D341Med (cell line): ENCODE data around the gene BLNK.
"Not testable (repeated sequence)": the region's sequence is repeated elsewhere in the genome, so short reads cannot be mapped to it uniquely, and the experiment has no call there.

ENCODE experiments used
- DNase-seq: peaks from one replicate; pipeline ENCODE4 v3.0.0; 2012; ENCODE audit warnings: low spot score

BLNK gene

GRCh38 chr10:96271016-96271815, at the start of gene BLNK:
BLNK (minus strand) TSS chr10:96271569; CDS start chr10:96271398, 171 bp downstream.
- peak; percentile 20 for DNase-seq

DNA sequence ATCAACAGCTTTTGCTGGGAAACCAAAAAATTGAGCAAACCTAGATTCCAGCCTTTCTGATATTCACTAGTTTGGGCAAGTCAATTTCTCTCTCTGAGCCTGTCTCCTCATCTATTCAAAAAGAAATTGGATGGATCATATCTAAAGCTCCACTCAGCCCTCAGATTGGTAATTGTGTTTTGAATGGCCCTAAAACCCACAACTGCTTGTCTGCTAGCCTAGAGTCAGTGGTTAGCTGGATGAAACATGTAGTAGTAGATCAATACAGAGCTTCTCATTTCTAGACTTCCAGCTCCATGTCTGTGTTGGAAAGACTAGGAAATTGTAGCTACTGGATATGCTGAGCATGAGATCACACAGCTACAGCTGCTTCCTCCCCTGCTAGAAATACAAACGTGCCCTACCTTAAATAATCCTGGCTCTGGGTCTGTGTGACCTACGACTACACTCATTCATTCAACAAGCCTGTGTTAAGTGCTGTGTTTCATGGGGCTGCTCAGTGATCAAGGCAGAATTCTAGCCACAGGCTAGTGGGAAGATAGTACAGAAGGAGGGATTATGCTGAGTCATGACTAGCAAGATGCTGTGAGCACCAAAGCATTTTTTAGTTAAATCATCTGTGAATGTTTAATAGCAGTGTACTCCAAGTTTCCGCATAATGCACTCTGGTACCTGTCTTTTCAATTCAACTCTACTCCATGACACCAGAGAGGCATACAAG, 48.5 kb upstream of the BLNK start:
- no peak for DNase-seq

DNA sequence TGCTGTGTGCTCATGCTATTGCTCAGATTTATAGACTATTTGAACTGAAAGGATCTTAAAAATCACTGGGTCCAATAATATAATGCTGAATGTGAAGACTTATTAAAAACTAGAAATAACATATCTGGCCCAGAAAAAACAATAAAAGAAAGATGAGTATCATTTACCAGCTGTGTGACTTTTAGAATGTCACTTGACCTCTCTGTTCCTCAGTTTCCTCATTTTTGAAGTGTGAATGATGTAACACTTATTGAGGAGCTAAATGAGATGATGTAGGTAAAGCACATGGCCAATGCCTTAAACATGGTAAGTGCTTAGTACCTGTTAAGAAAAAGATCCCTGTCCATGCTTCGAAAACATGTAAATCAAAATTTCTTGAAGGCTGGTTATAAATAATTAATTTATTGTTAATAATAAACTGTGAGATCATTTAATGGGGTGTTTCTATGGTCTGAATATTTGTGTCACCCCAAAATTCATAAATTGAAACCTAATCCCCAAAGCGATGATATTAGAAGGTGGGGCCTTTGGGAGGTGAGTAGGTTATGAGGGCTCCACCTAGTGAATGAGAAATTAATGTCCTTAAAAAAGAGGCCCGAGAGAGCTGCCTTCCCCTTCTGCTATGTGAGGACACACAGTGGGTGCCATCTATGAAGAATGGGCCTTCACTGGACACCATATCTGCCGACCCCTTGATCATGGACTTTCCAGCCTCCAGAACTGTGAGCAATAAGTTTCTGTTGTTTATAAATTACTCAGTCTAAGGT, 45.9 kb upstream of the BLNK start:
- no peak for DNase-seq

DNA sequence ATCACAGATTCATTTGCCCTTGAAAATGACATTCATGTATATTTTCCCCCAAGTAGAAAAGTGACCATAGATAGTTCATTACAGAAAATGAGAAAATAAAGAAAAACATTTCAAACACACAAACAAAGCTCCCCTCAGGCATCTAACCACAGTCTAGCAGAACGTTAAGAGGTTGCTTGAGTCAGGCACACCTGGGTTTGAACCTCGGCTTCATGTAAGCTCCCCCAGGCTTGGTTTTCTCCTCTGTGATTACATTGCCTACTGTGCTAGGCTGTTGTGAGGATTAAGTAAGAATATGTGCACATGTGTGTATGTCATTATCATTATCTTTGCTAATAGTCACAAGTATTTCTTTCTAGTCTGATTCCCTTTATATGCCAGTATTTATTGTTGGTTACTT, 42.0 kb upstream of the BLNK start:
- DNase-seq, result no peak

DNA sequence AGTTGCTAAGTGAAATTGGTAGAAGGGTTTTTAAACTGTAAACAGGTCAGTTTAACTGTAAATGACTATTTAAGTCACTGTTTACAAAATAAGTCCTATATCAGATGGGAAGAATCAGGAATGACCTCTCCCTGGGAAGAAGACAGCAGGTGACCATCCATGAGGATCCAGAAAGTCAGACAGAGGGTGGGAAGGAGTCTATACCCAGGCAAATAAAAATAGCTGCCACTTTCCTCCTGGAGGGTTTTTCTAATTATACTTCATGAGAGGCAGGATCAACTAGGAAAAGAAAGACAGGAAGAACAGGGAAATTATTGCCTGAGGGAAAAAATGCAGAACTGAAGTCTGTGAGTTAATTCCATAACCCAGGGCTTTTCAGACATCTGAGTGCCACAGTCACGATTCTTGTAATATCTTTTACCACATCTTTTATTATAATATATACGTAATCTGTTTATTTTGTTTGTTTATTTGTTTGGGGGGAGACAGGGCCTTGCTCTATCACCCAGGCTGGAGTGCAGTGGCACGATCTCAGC, 39.9 kb upstream of the BLNK start:
- no peak for DNase-seq

- no peak for DNase-seq
These were observed 38.9 kb upstream of the BLNK start for GRCh38 chr10:96310321-96310669.

DNA sequence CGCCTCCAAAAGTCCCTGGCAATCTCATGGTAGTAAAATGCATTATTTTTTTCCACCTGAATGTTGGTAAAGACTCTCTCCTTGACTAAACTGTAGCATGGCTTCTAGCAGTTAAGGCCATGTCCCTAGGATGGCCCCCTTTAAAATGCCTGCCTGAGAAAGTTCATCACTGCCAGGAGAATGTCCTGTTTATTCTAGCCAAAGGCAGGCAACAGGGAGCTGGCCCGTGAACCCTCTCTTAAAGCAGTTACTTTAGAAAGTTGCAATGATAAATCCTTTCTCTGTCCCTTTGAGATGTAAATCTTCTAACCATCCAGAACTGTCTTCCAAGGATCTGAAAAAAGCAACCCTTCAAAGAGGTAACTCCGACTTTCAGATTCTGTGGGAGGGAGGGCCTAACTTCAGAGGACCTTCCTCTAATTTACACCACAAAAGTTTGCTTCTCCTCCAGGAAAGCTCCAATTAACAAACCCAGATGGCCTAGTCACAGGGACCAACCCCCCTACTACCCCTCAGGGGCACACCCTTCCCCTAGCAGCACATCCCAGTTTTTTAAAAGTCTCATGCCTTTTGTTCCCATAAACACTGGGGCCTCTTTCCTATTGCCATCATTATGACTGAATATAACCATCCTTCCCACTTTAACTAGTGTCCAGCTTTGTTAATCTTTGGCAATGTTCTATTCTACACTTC, 38.4 kb upstream of the BLNK start:
- DNase-seq, result no peak

DNA sequence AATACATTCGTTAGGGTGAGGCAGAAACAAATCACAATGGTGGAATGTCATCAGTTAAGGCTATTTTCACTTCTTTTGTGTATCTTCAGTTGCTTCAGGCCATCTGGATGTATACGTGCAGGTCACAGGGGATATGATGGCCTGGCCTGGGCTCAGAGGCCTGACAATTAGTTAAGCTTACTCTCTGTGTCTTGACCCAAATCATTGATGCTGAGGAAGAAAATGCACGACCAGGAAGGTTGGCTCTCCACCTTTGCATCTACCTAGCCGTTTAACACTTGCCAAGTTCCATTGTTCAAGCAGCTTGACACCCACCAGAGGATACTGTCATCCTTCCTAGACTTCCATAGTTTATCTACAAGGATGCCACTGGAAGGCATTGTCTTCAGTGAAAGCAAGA, 37.5 kb upstream of the BLNK start:
- DNase-seq, result not testable (repeated sequence)

DNA sequence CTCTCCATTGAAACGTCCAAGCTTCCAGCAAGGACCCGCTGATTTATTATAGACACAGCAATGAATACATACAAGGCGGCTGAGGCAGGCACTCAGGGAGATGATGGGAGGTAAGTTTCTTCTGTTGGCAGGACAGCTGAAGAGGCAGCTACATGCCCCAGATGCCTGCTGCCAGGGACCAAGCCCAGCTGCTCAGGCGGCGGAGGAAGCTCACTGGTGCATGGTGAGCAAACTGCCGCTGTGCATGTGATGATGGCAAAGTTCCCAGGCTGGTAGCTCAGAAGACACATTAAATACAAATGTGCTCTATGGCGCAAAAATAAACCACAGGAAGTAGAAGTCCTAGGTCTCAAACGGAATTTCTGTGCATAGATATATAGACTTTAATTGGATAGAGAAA, 35.1 kb upstream of the BLNK start:
- DNase-seq, result peak; percentile 15

DNA sequence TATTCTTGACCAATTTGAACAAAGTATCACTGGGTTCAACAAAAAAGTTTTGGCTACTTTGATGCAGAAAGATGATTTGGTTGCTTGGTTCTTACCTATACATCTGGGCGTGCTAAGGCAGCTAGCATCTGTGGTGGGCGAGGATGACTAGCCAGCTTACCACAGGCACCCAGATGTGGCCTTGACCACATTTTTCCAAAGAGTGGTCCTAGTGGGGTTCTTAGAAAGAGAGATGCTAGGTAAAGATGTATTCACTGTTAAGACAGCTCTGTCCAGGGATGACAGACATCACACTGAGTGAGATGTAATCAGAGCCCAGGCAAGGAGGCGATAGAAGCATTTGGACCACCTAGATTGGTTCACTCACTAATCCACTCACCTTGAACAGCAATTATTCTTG, 33.6 kb upstream of the BLNK start:
- DNase-seq, result no peak

DNA sequence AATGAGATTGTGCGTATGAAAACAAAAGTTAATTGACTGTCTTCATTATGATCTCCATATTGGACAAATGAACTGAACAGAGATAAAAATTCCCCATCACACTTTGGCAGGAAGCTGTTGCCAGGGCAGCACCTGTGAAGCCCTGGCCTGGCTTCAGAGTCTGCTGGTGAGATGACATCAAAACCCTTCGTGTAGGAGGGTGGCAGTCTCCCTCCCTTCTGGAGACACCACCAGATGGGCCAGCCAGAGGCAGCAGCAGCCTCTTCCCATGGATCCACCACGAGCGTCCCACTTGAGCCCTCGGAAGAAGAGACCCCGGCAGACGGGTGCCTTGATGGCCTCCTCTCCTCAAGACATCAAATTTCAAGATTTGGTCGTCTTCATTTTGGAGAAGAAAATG, 32.9 kb upstream of the BLNK start, which contains the start of gene DNTT:
Gene DNTT (plus strand): TSS at position 205 of the 400 bp plus-strand sequence. CDS start 64 bp downstream, at position 269.
- DNase-seq, result no peak

GRCh38 chr10:96301616-96302015, 30.2 kb upstream of the BLNK start:
- no peak for DNase-seq

DNA sequence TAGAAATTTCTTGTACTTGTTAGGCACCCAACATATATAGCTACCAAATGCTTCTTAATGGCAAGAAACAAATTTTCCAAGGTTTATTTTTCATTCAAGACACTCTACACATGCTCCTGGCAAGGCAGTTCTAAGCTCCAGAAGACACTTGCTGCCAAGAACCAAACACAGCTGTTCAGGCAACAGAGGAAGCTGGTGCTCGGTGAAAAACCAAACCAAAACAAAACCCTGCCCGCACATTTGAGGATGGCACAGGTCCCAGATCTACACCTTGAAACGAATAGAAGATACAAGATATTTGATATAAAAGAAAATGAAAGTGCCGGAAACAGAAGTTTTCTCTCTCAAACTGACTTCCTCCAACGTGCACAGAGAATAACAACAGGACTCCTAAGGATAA, 28.0 kb upstream of the BLNK start:
- DNase-seq, result no peak

DNA sequence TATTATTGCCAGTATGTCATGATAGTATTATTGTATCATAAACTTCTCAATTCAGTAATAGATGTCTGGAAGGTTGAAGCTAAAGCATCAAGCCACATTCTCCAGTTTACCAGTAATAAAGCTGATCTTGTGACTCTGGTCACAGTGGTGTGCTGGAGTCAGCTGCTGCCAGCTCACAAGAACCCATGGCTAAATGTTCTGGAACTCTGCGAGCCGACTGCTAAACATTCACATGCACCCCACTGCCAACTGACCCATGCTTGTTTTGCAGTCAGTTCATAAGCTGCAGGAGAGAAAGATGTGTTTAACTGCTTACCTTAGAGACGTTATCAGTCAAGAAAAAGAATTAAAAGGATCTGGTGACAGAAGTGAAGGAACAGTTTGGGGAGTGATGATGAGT, 27.0 kb upstream of the BLNK start:
- no peak for DNase-seq

DNA sequence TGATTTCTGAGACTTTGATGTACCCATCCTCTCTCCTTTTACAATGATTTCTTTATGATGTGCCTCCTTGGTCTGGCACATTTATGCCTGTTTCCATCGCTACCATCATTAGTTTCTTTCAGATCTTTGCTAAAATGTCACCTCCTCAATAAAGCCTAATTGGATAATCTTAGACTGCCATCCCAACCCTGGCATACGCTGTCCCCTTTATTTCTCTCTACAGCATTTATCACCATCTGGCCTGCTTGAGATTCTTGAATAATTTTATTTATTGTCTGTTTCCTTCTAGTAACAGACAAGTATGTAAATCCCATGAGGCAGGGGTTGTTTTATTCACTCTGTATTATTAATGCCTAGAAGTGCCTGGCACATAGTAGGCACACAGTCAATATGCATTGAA, 26.1 kb upstream of the BLNK start:
- no peak for DNase-seq

- no peak for DNase-seq
These were observed 24.1 kb upstream of the BLNK start for GRCh38 chr10:96295475-96295874.

- DNase-seq, result peak; percentile 30
These were observed 21.9 kb upstream of the BLNK start for GRCh38 chr10:96292971-96293920.

- DNase-seq, result no peak
These were observed 19.2 kb upstream of the BLNK start for GRCh38 chr10:96290368-96291133.

DNA sequence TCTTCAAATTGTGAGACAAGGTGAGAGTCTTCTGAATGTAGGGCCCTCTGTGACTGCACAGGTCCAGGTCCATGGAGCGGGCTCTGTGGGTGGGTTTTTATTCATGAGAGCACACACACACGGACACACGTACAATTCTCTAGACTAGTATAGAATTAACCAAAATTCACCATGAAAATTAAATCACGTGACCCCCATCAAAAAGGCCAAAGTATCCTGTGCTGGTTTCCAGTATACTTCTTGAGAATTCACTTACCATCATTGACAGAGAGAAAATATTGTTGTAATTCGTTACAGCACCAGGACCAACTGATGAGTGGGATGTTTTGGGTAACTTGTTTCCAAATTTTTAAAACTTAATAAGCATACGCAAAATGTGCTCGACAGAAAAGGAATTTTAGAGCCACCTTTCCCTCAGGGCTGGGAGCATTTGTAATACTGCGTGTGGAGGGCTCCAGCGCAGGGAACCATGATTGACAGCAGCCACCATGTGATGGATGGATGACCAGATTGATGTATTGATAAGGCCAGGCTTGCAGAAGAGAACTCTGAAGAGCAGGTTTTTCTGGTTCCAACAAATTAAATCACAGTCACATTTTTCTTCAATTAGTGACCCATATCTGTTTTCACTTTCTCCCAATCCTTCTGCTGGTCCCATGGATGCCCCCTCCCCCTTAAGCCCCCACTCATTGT, 18.0 kb upstream of the BLNK start:
- no peak for DNase-seq
